ENCODE results near the gene KAT8. TPM values are rescaled to one million over a fixed set of nuclear protein-coding genes. Genes with fewer than 3 reads are reported as not detected.

The KAT8 gene
- total RNA-seq, 1 experiment from 2014 or later = 44.9 TPM

DNA sequence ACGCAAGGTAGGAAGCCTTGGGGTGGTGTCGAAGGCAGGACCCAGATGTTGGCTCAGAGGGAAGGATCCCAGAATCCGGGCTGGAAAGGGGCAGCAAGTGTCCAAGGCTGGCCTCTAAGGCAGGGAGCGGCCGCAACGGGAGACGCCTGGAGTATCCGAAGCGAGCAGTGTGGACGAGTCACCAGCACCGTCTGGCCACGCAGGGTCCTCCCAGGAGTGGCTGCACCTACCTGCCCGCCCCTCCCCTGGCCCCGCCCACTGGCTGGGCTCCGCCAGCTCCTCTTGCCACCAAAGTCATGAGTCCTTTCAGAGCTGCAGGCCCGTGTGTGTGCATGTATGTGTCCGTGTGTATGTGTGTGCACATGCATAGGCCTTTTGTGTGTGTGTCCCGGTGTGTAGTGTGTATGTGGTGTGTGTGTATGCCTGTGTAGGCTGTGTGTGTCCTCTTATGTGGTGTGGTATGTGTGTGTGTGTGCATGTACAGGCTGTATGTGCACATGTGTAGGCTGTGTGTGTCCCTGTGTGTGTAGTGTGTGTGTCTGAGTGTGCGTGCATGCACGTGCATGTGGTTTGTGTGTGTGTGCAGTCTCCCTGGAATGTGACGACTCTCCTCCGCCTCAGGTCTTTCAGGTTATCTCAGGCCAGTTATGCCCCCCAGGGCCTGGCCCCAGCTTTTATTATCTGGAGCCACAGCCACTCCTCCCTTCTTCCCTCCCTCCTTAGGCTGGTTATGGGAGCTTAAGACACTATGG is 18.2 kb downstream of the KAT8 start, which contains the start of gene PRSS8:
Gene PRSS8 (minus strand): TSS at position 193 of the 752 bp plus-strand sequence. CDS start 229 bp downstream, outside the sequence.
- H3K9me2 ChIP-seq (ENCODE audit: insufficient read depth) = no peaks in the 10 kb centered on the region
- intact Hi-C loops (cut with micrococcal nuclease) = loop anchor here (5.0 kb wide), 2 partner anchors 63 to 322 kb away; partner anchors contain the start of genes ARMC5, ZNF646 and ZNF668
- ChIA-PET RAD21 (ENCODE audit: low non-redundant PET in 1 of 2, low total read pairs in 2 of 2, uncharacterized antibody in 2 of 2, unreplicated experiment in 2 of 2) (interaction anchor here in 1 of 2 experiments (2.0 kb wide), 1 partner anchor 18 kb away, joined by 4 read pairs; the partner anchor contains the start of gene KAT8), POLR2A (interaction anchor here (1.1 to 9.9 kb wide), 5 partner anchors 11 to 307 kb away, joined by 3 to 84 read pairs (median 7); partner anchors contain the start of genes KAT8 and ZNF843), CTCF (no interaction called here)
- peaks cover 8 to 11% of the 10 kb centered on the region in 2 experiments; a peak in 3 of 4 replicates for H3K36me3 ChIP-seq (ENCODE audit: control insufficient read depth in 1 of 2, insufficient read depth in 2 of 2, low read length in 2 of 2)
- DNase-seq (ENCODE audit: low read depth, low spot score) (peak; percentile 48), ATAC-seq (peak; percentile 68)
- H3K27me3 ChIP-seq (ENCODE audit: insufficient read depth, low read length) = no peaks in the 10 kb centered on the region
- TF ChIP-seq SRF (IDR thresholded peaks at IDR 0.05; ENCODE audit: low read depth) (no peak), POLR2AphosphoS5 (IDR thresholded peaks at IDR 0.05; ENCODE audit: low read depth, low read length) (peak; percentile 91), ZFX (IDR thresholded peaks at IDR 0.05) (0 out of 2 replicates have a peak, but pooled peaks have one; percentile 1), JUND (IDR thresholded peaks at IDR 0.05) (no peak), SP1 (IDR thresholded peaks at IDR 0.05; ENCODE audit: low read depth) (no peak)
- TF ChIP-seq, protein P1, sequence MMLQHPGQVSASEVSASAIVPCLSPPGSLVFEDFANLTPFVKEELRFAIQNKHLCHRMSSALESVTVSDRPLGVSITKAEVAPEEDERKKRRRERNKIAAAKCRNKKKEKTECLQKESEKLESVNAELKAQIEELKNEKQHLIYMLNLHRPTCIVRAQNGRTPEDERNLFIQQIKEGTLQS (IDR thresholded peaks at IDR 0.05) = no peak
- TF ChIP-seq, protein P2, sequence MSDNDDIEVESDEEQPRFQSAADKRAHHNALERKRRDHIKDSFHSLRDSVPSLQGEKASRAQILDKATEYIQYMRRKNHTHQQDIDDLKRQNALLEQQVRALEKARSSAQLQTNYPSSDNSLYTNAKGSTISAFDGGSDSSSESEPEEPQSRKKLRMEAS (IDR thresholded peaks at IDR 0.05) = no peak
- H3K9ac ChIP-seq (ENCODE audit: low read length) = peak within 1 kb of the TSS; percentile 78
- peak within 1 kb of the TSS; percentile 99 for H3K4me2 ChIP-seq (ENCODE audit: low read length)
- no peaks in the 10 kb centered on the region for H4K20me1 ChIP-seq (ENCODE audit: insufficient read depth)
- peaks cover 45 to 71% of the 10 kb centered on the region in 2 experiments for H3K4me1 ChIP-seq (ENCODE audit: control insufficient read depth in 1 of 2, insufficient read depth in 2 of 2, low read length in 2 of 2)
- H3K9me3 ChIP-seq (ENCODE audit: control insufficient read depth in 1 of 2, insufficient read depth in 1 of 2, low read depth in 1 of 2, low read length in 2 of 2) = no peaks in the 10 kb centered on the region
- H3K4me3 ChIP-seq (replicated peaks in 1 of 2; ENCODE audit: low read depth in 1 of 2, low read length in 2 of 2) = peak within 1 kb of the TSS; percentile 70 to 74
- H3K79me2 ChIP-seq (ENCODE audit: insufficient read depth, low read length) = peaks cover 7% of the 10 kb centered on the region; the same call in 1 of the 2 replicates
- no peak within 1 kb of the TSS for H2AFZ ChIP-seq (ENCODE audit: low read depth, low read length, poor library complexity, severe bottlenecking)
- H3K27ac ChIP-seq (ENCODE audit: low read depth, low read length) = peak within 1 kb of the TSS; percentile 44
- no TSS peak for BruUV-seq (replicated peaks)

DNA sequence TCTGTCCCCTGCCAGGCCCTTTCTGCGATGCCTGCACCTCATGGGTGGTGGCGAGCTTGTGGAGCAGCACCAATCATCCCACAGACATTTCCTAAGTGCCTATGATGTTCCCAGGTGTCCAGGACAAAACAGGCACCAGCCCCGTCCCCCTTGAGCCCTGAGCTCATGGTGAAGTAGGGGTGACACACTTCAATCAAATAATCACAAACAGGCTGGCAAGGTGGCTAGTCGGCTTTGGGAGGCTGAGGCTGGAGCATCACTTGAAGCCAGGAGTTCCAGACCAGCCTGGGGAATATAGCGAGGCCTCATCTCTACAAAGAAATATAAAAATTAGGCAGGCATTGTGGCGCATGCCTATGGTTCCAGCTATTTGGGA is 18.8 kb downstream of the KAT8 start:
- H3K9me3 ChIP-seq (ENCODE audit: control insufficient read depth in 1 of 2, insufficient read depth in 1 of 2, low read depth in 1 of 2, low read length in 2 of 2) = no peaks in the 10 kb centered on the region
- no peaks in the 10 kb centered on the region for H4K20me1 ChIP-seq (ENCODE audit: insufficient read depth)
- H3K4me2 ChIP-seq (ENCODE audit: low read length) = peak overlapping the region; percentile 99
- H3K4me3 ChIP-seq (replicated peaks in 1 of 2; ENCODE audit: low read depth in 1 of 2, low read length in 2 of 2) = no peak overlapping the region
- H3K27ac ChIP-seq (ENCODE audit: low read depth, low read length) = no peak overlapping the region; the same call in 1 of the 2 replicates
- ChIA-PET RAD21 (ENCODE audit: low non-redundant PET in 1 of 2, low total read pairs in 2 of 2, uncharacterized antibody in 2 of 2, unreplicated experiment in 2 of 2) (no interaction called here), POLR2A (interaction anchor here (1.1 to 9.9 kb wide), 4 partner anchors 11 to 307 kb away, joined by 6 to 84 read pairs (median 8); partner anchors contain the start of genes KAT8 and ZNF843), CTCF (no interaction called here)
- peaks cover 42 to 71% of the 10 kb centered on the region in 2 experiments for H3K4me1 ChIP-seq (ENCODE audit: control insufficient read depth in 1 of 2, insufficient read depth in 2 of 2, low read length in 2 of 2)
- no peaks in the 10 kb centered on the region for H3K27me3 ChIP-seq (ENCODE audit: insufficient read depth, low read length)
- peaks cover 7% of the 10 kb centered on the region; the same call in 1 of the 2 replicates for H3K79me2 ChIP-seq (ENCODE audit: insufficient read depth, low read length)
- ATAC-seq (no peak), DNase-seq (ENCODE audit: low read depth, low spot score) (no peak)
- BruUV-seq (replicated peaks) = no TSS peak
- peaks cover 8 to 11% of the 10 kb centered on the region in 2 experiments; a peak in 3 of 4 replicates for H3K36me3 ChIP-seq (ENCODE audit: control insufficient read depth in 1 of 2, insufficient read depth in 2 of 2, low read length in 2 of 2)
- TF ChIP-seq CBX3 (IDR thresholded peaks at IDR 0.05; ENCODE audit: low read depth) (no peak), YY1 (IDR thresholded peaks at IDR 0.05; ENCODE audit: extremely low read depth, insufficient replicate concordance, low read depth, low read length) (no peak), ZNF274 (IDR thresholded peaks at IDR 0.05; ENCODE audit: low read depth, low read length) (no peak), ZFX (IDR thresholded peaks at IDR 0.05) (no peak), JUND (IDR thresholded peaks at IDR 0.05) (no peak), EZH2phosphoT487 (IDR thresholded peaks at IDR 0.05; ENCODE audit: borderline replicate concordance) (no peak), TCF7L2 (IDR thresholded peaks at IDR 0.05; ENCODE audit: borderline replicate concordance, extremely low read depth, insufficient read depth, insufficient read length) (no peak)
- TF ChIP-seq, protein P2 (IDR thresholded peaks at IDR 0.05) = no peak
- TF ChIP-seq, protein P3, sequence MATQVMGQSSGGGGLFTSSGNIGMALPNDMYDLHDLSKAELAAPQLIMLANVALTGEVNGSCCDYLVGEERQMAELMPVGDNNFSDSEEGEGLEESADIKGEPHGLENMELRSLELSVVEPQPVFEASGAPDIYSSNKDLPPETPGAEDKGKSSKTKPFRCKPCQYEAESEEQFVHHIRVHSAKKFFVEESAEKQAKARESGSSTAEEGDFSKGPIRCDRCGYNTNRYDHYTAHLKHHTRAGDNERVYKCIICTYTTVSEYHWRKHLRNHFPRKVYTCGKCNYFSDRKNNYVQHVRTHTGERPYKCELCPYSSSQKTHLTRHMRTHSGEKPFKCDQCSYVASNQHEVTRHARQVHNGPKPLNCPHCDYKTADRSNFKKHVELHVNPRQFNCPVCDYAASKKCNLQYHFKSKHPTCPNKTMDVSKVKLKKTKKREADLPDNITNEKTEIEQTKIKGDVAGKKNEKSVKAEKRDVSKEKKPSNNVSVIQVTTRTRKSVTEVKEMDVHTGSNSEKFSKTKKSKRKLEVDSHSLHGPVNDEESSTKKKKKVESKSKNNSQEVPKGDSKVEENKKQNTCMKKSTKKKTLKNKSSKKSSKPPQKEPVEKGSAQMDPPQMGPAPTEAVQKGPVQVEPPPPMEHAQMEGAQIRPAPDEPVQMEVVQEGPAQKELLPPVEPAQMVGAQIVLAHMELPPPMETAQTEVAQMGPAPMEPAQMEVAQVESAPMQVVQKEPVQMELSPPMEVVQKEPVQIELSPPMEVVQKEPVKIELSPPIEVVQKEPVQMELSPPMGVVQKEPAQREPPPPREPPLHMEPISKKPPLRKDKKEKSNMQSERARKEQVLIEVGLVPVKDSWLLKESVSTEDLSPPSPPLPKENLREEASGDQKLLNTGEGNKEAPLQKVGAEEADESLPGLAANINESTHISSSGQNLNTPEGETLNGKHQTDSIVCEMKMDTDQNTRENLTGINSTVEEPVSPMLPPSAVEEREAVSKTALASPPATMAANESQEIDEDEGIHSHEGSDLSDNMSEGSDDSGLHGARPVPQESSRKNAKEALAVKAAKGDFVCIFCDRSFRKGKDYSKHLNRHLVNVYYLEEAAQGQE (IDR thresholded peaks at IDR 0.05; ENCODE audit: low read depth) = no peak
- intact Hi-C loops (cut with micrococcal nuclease) = loop anchor here (5.0 kb wide), 2 partner anchors 64 to 321 kb away; partner anchors contain the start of genes ARMC5, ZNF646 and ZNF668
- no peak overlapping the region for H2AFZ ChIP-seq (ENCODE audit: low read depth, low read length, poor library complexity, severe bottlenecking)
- H3K9ac ChIP-seq (ENCODE audit: low read length) = no peak overlapping the region
- H3K9me2 ChIP-seq (ENCODE audit: insufficient read depth) = no peaks in the 10 kb centered on the region
